ENCODE measurements around the gene MMP25. TPM values are rescaled to one million over a fixed set of nuclear protein-coding genes. Genes with fewer than 3 reads are reported as not detected.

MMP25 gene
- total RNA-seq, 4 donors from 2014 or later, result 1.4 to 3.3 (median 2.4) TPM; not detected in 1

- H3K36me3 ChIP-seq, result no peaks in the 10 kb centered on the region
- no peak overlapping the region for H3K4me3 ChIP-seq
- H3K9me3 ChIP-seq, result no peaks in the 10 kb centered on the region
- no peaks in the 10 kb centered on the region for H3K27me3 ChIP-seq
- H3K4me1 ChIP-seq, result peaks cover 8 to 31% (median 13%) of the 10 kb centered on the region in 4 donors
- TF ChIP-seq POLR2A (IDR thresholded peaks at IDR 0.05), result no peak
- TF ChIP-seq, protein P1, sequence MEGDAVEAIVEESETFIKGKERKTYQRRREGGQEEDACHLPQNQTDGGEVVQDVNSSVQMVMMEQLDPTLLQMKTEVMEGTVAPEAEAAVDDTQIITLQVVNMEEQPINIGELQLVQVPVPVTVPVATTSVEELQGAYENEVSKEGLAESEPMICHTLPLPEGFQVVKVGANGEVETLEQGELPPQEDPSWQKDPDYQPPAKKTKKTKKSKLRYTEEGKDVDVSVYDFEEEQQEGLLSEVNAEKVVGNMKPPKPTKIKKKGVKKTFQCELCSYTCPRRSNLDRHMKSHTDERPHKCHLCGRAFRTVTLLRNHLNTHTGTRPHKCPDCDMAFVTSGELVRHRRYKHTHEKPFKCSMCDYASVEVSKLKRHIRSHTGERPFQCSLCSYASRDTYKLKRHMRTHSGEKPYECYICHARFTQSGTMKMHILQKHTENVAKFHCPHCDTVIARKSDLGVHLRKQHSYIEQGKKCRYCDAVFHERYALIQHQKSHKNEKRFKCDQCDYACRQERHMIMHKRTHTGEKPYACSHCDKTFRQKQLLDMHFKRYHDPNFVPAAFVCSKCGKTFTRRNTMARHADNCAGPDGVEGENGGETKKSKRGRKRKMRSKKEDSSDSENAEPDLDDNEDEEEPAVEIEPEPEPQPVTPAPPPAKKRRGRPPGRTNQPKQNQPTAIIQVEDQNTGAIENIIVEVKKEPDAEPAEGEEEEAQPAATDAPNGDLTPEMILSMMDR (IDR thresholded peaks at IDR 0.05), result no peak
- no peak for DNase-seq
- no peak overlapping the region for H3K27ac ChIP-seq
Measured at GRCh38 chr16:3009568-3010390, 36.6 kb upstream of the MMP25 start.

DNA sequence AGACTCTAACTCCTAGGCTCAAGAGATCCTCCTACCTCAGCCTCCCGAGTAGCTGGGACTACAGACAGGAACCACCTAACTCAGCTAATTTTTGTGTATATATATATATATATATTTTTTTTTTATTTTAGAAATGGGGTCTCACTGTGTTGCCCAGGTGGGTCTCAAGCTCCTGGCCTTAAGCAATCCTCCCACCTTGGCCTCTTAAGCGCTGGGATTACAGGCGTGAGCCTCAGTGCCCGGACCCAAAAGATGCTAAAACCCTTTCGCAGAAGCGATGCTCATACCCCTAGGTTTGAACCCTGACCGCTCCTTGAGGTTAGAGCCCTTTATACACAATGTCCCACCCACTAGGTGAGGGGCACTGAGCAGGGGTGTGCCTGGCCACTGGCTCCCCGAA is 35.9 kb upstream of the MMP25 start:
- no peak overlapping the region for H3K27ac ChIP-seq
- DNase-seq, result no peak
- peaks cover 8 to 31% (median 12%) of the 10 kb centered on the region in 4 donors for H3K4me1 ChIP-seq
- no peaks in the 10 kb centered on the region for H3K36me3 ChIP-seq
- no peak for TF ChIP-seq POLR2A (IDR thresholded peaks at IDR 0.05)
- TF ChIP-seq, protein P1 (IDR thresholded peaks at IDR 0.05), result no peak
- no peaks in the 10 kb centered on the region for H3K9me3 ChIP-seq
- no peaks in the 10 kb centered on the region for H3K27me3 ChIP-seq
- no peak overlapping the region for H3K4me3 ChIP-seq

DNA sequence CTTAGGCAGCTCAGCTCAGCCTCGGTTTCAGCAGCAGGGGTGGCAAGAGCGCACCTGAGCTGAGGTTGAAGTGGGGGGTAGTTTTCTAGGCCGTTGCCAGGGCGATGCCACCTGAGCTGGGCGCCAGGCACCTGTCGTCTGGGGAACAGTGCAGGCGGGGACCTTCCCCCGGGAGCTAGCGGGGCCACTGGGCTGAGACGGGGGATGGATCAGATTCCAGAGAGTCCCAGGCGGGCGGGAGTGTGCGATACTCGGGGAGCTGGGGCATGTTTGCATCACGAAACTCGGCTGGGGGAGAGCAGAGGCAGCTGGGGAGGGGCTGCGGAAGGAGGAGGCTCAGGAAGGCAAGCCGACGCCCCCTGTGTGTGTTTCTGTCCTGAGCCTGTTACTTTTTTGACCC is 34.1 kb upstream of the MMP25 start:
- Histone ChIP-seq H3K4me3 (no peak overlapping the region), H3K27ac (no peak overlapping the region), H3K27me3 (no peaks in the 10 kb centered on the region), H3K4me1 (peaks cover 8 to 17% (median 11%) of the 10 kb centered on the region in 4 donors), H3K9me3 (no peaks in the 10 kb centered on the region), H3K36me3 (no peaks in the 10 kb centered on the region)
- TF ChIP-seq, protein P1 (IDR thresholded peaks at IDR 0.05), result no peak
- TF ChIP-seq POLR2A (IDR thresholded peaks at IDR 0.05), result no peak
- DNase-seq, result no peak

- Histone ChIP-seq H3K36me3 (no peaks in the 10 kb centered on the region), H3K4me3 (no peak within 1 kb of the TSS), H3K27ac (no peak within 1 kb of the TSS), H3K9me3 (no peaks in the 10 kb centered on the region), H3K27me3 (no peaks in the 10 kb centered on the region), H3K4me1 (peaks cover 3 to 10% (median 7%) of the 10 kb centered on the region in 4 donors)
- TF ChIP-seq, protein P1 (IDR thresholded peaks at IDR 0.05), result peak in 1 of 6 experiments; percentile 4
- TF ChIP-seq POLR2A (IDR thresholded peaks at IDR 0.05), result peak in 1 of 2 donors; percentile 37
- peak in 2 of 3 donors; percentile 62 to 69 for DNase-seq
Measured at GRCh38 chr16:3012828-3013420, 33.4 kb upstream of the MMP25 start, which contains the start of gene CLDN9. CLDN9 (plus strand) TSS chr16:3012923; CDS start chr16:3013363, 440 bp downstream.

GRCh38 chr16:3013491-3013951 is 32.8 kb upstream of the MMP25 start:
- no peaks in the 10 kb centered on the region for H3K36me3 ChIP-seq
- H3K4me1 ChIP-seq, result peaks cover 0 to 6% (median 1%) of the 10 kb centered on the region in 4 donors
- H3K27me3 ChIP-seq, result no peaks in the 10 kb centered on the region
- no peak overlapping the region for H3K27ac ChIP-seq
- no peak for TF ChIP-seq POLR2A (IDR thresholded peaks at IDR 0.05)
- TF ChIP-seq, protein P1 (IDR thresholded peaks at IDR 0.05), result no peak
- no peaks in the 10 kb centered on the region for H3K9me3 ChIP-seq
- DNase-seq, result no peak
- no peak overlapping the region for H3K4me3 ChIP-seq

All from Peyer's patch (tissue), 4 donors.